ENCODE measurements around the gene NOP14. TPM values are rescaled to one million over a fixed set of nuclear protein-coding genes. Genes with fewer than 3 reads are reported as not detected.
"Not testable (repeated sequence)": the region's sequence is repeated elsewhere in the genome, so short reads cannot be mapped to it uniquely, and the experiment has no call there.

The NOP14 gene
- total and polyA plus RNA-seq, 2 donors (not counting 3 experiments of a cell fraction or from before 2014, with no cell fraction given) = 9.5 to 45.2 TPM

- no peak overlapping the region for H3K4me3 ChIP-seq (replicated peaks in 1 of 3; ENCODE audit: insufficient read depth in 1 of 3, low read depth in 1 of 3, low read length in 3 of 3)
- H3K27ac ChIP-seq (ENCODE audit: insufficient read depth, low read depth, low read length) = no peak overlapping the region
- H4K20me1 ChIP-seq (replicated peaks; ENCODE audit: control insufficient read depth, extremely low read depth, insufficient read depth, low read length) = no peaks in the 10 kb centered on the region
- POLR2A ChIA-PET = no interaction called here
- TF ChIP-seq MYC (IDR thresholded peaks at IDR 0.05; ENCODE audit: low read depth, low read length) (no peak), GATA2 (IDR thresholded peaks at IDR 0.05; ENCODE audit: insufficient read depth, insufficient read length, low read depth, low read length) (no peak), EZH2 (IDR thresholded peaks at IDR 0.05; ENCODE audit: borderline replicate concordance, low read depth, low read length, severe bottlenecking) (no peak), CTCF (IDR thresholded peaks at IDR 0.05; ENCODE audit: extremely low read depth in 1 of 2, insufficient read depth in 1 of 2, low read depth in 1 of 2, low read length in 2 of 2) (no peak), FOS (IDR thresholded peaks at IDR 0.05; ENCODE audit: borderline replicate concordance, insufficient read depth, low read length) (no peak), MAX (IDR thresholded peaks at IDR 0.05; ENCODE audit: insufficient read depth, insufficient read length) (no peak), POLR2A (IDR thresholded peaks at IDR 0.05; ENCODE audit: low read depth, low read length) (no peak), POLR2AphosphoS5 (IDR thresholded peaks at IDR 0.05; ENCODE audit: insufficient read depth, low read depth, low read length) (no peak), JUN (IDR thresholded peaks at IDR 0.05; ENCODE audit: borderline replicate concordance, insufficient read depth, insufficient read length, low read depth) (no peak)
- no peaks in the 10 kb centered on the region for H3K9me3 ChIP-seq (replicated peaks; ENCODE audit: control insufficient read depth, insufficient read depth, low read length)
- no TSS peak for BruUV-seq (replicated peaks)
- H2AFZ ChIP-seq (ENCODE audit: low read depth, low read length) = no peak overlapping the region
- no peak for FAIRE-seq
- intact Hi-C loops (cut with micrococcal nuclease) (no loop called here), dilution Hi-C loops (cut with MboI; ENCODE audit: extremely low pct_ligation_motif_present, low sequenced_read_pairs) (no loop called here)
- DNase-seq (ENCODE audit: low read depth, low spot score) = no peak
- H3K9me1 ChIP-seq (replicated peaks; ENCODE audit: control insufficient read depth, extremely low read depth, insufficient read depth, low read length) = no peaks in the 10 kb centered on the region
- no peak overlapping the region for H3K4me2 ChIP-seq (ENCODE audit: insufficient read depth, low read length)
- H3K36me3 ChIP-seq (ENCODE audit: control insufficient read depth in 2 of 2, extremely low read depth in 1 of 2, insufficient read depth in 2 of 2, low read length in 2 of 2) = peaks cover 8 to 51% of the 10 kb centered on the region in 2 experiments
- peaks cover 11% of the 10 kb centered on the region for H3K4me1 ChIP-seq (ENCODE audit: control insufficient read depth, extremely low read depth, insufficient read depth, low read length)
- no peaks in the 10 kb centered on the region for H3K27me3 ChIP-seq (ENCODE audit: control insufficient read depth in 2 of 2, insufficient read depth in 2 of 2, low read length in 2 of 2)
- CTCF ChIA-PET = interaction anchor here (1.4 to 1.7 kb wide), 2 partner anchors 10 to 15 kb away, joined by 3 to 4 read pairs; no protein-coding TSS in a partner anchor
- H3K9ac ChIP-seq (replicated peaks; ENCODE audit: extremely low read depth, insufficient read depth, low read length) = no peak overlapping the region
- peaks cover 1% of the 10 kb centered on the region for H3K79me2 ChIP-seq (ENCODE audit: control insufficient read depth, insufficient read depth, low read length)
These were observed 24.3 kb downstream of the NOP14 start for GRCh38 chr4:2938906-2939305.

- peaks cover 8 to 49% of the 10 kb centered on the region in 2 experiments for H3K36me3 ChIP-seq (ENCODE audit: control insufficient read depth in 2 of 2, extremely low read depth in 1 of 2, insufficient read depth in 2 of 2, low read length in 2 of 2)
- CTCF ChIA-PET = interaction anchor here (1.4 to 1.7 kb wide), 2 partner anchors 11 to 16 kb away, joined by 3 to 4 read pairs; no protein-coding TSS in a partner anchor
- H3K4me2 ChIP-seq (ENCODE audit: insufficient read depth, low read length) = not testable (repeated sequence)
These were observed 24.8 kb downstream of the NOP14 start for GRCh38 chr4:2938411-2938810.

More at GRCh38 chr4:2938411-2938810, 24.8 kb downstream of the NOP14 start:
- H3K9me3 ChIP-seq (replicated peaks; ENCODE audit: control insufficient read depth, insufficient read depth, low read length); POLR2A ChIA-PET; FAIRE-seq; H3K27me3 ChIP-seq (ENCODE audit: control insufficient read depth in 2 of 2, insufficient read depth in 2 of 2, low read length in 2 of 2); H3K9me1 ChIP-seq (replicated peaks; ENCODE audit: control insufficient read depth, extremely low read depth, insufficient read depth, low read length); BruUV-seq (replicated peaks); H2AFZ ChIP-seq (ENCODE audit: low read depth, low read length); DNase-seq (ENCODE audit: low read depth, low spot score); H3K4me3 ChIP-seq (replicated peaks in 1 of 3; ENCODE audit: insufficient read depth in 1 of 3, low read depth in 1 of 3, low read length in 3 of 3); H3K27ac ChIP-seq (ENCODE audit: insufficient read depth, low read depth, low read length); H3K79me2 ChIP-seq (ENCODE audit: control insufficient read depth, insufficient read depth, low read length); intact Hi-C loops (cut with micrococcal nuclease); dilution Hi-C loops (cut with MboI; ENCODE audit: extremely low pct_ligation_motif_present, low sequenced_read_pairs); H3K9ac ChIP-seq (replicated peaks; ENCODE audit: extremely low read depth, insufficient read depth, low read length); H4K20me1 ChIP-seq (replicated peaks; ENCODE audit: control insufficient read depth, extremely low read depth, insufficient read depth, low read length): not testable (repeated sequence)
- peaks cover 14% of the 10 kb centered on the region for H3K4me1 ChIP-seq (ENCODE audit: control insufficient read depth, extremely low read depth, insufficient read depth, low read length)

All from endothelial cell of umbilical vein (primary cell).